HEK293 (cell line): ENCODE measurements around the gene CNR1.
A peak's percentile ranks its signal among the peaks of the same experiment; 100 is the strongest.

Experiments
- CTCF ChIP-seq: fragments of 450-650 bp; formaldehyde crosslinking; IDR thresholded peaks from 2 replicates; pipeline ENCODE4 v1.5.1; 2016; ENCODE audit warnings: missing biosample characterization, missing genetic modification characterization
- GLIS2 ChIP-seq: fragments of 450-650 bp; formaldehyde crosslinking; IDR thresholded peaks from 2 replicates; pipeline ENCODE4 v1.5.1; 2016; ENCODE audit warnings: missing biosample characterization, missing genetic modification characterization
- REPIN1 ChIP-seq: fragments of 450-650 bp; formaldehyde crosslinking; IDR thresholded peaks from 2 replicates; pipeline ENCODE4 v1.5.1; 2017; ENCODE audit warnings: missing biosample characterization, missing genetic modification characterization, low read depth
- TCF7L2 ChIP-seq: IDR thresholded peaks from 2 replicates; pipeline ENCODE4 v1.6.1; 2011; ENCODE audit warnings: low read depth, mild to moderate bottlenecking, inconsistent platforms, low read length, moderate library complexity, borderline replicate concordance
- TSHZ1 ChIP-seq: fragments of 450-650 bp; formaldehyde crosslinking; IDR thresholded peaks from 2 replicates; pipeline ENCODE4 v1.5.1; 2016; ENCODE audit warnings: missing biosample characterization, missing genetic modification characterization, borderline replicate concordance
- ZBTB1 ChIP-seq: fragments of 450-650 bp; formaldehyde crosslinking; IDR thresholded peaks from 2 replicates; pipeline ENCODE4 v1.5.1; 2016; ENCODE audit warnings: missing biosample characterization, missing genetic modification characterization
- ZBTB11 ChIP-seq: fragments of 450-650 bp; formaldehyde crosslinking; conservative IDR thresholded peaks from 2 replicates; pipeline ENCODE4 v1.5.1; 2016; ENCODE audit warnings: low read depth, missing biosample characterization, missing genetic modification characterization
- ZBTB49 ChIP-seq: fragments of 450-650 bp; formaldehyde crosslinking; IDR thresholded peaks from 2 replicates; pipeline ENCODE4 v1.5.1; 2016; ENCODE audit warnings: missing biosample characterization, missing genetic modification characterization, low read depth
- ZEB2 ChIP-seq: fragments of 450-650 bp; formaldehyde crosslinking; IDR thresholded peaks from 2 replicates; pipeline ENCODE4 v1.5.1; 2016; ENCODE audit warnings: missing biosample characterization, missing genetic modification characterization
- ZFP41 ChIP-seq: fragments of 450-650 bp; formaldehyde crosslinking; IDR thresholded peaks from 2 replicates; pipeline ENCODE4 v1.5.1; 2016; ENCODE audit warnings: missing biosample characterization, missing genetic modification characterization, borderline replicate concordance
- ZFP69B ChIP-seq: fragments of 450-650 bp; formaldehyde crosslinking; IDR thresholded peaks from 2 replicates; pipeline ENCODE4 v1.5.1; 2016; ENCODE audit warnings: missing biosample characterization, missing genetic modification characterization
- ZNF140 ChIP-seq: fragments of 450-650 bp; formaldehyde crosslinking; IDR thresholded peaks from 2 replicates; pipeline ENCODE4 v1.5.1; 2016; ENCODE audit warnings: missing biosample characterization, missing genetic modification characterization
- ZNF274 ChIP-seq, 2 experiments: fragments of 200-500 bp in 1 of 2; fragments of 450-650 bp in 1 of 2; sonication (Bioruptor generic) in 1 of 2; formaldehyde crosslinking in 1 of 2; IDR thresholded peaks; 2 replicates each; pipeline versions ENCODE4 v1.5.1 to v1.6.1; 2014 to 2016; ENCODE audit warnings: borderline replicate concordance in 1 of 2, inconsistent platforms in 1 of 2, low read length in 1 of 2, missing biosample characterization in 1 of 2, missing genetic modification characterization in 1 of 2
- ZNF311 ChIP-seq: fragments of 450-650 bp; formaldehyde crosslinking; IDR thresholded peaks from 2 replicates; pipeline ENCODE4 v1.5.1; 2017; ENCODE audit warnings: missing biosample characterization, missing genetic modification characterization, borderline replicate concordance
- ZNF335 ChIP-seq: fragments of 450-650 bp; formaldehyde crosslinking; conservative IDR thresholded peaks from 2 replicates; pipeline ENCODE4 v1.5.1; 2016; ENCODE audit warnings: missing biosample characterization, missing genetic modification characterization
- ZNF398 ChIP-seq: fragments of 450-650 bp; formaldehyde crosslinking; IDR thresholded peaks from 2 replicates; pipeline ENCODE4 v1.5.1; 2017; ENCODE audit warnings: missing biosample characterization, missing genetic modification characterization
- ZNF610 ChIP-seq: fragments of 450-650 bp; formaldehyde crosslinking; IDR thresholded peaks from 2 replicates; pipeline ENCODE4 v1.5.1; 2016; ENCODE audit warnings: missing biosample characterization, missing genetic modification characterization, borderline replicate concordance
- ZNF624 ChIP-seq: fragments of 450-650 bp; formaldehyde crosslinking; IDR thresholded peaks from 2 replicates; pipeline ENCODE4 v1.5.1; 2017; ENCODE audit warnings: missing biosample characterization, missing genetic modification characterization
- ZNF791 ChIP-seq: fragments of 450-650 bp; formaldehyde crosslinking; IDR thresholded peaks from 2 replicates; pipeline ENCODE4 v1.5.1; 2016; ENCODE audit warnings: missing biosample characterization, missing genetic modification characterization
- ZNF843 ChIP-seq: fragments of 450-650 bp; formaldehyde crosslinking; IDR thresholded peaks from 2 replicates; pipeline ENCODE4 v1.5.1; 2016; ENCODE audit warnings: missing biosample characterization, missing genetic modification characterization

The CNR1 gene

GRCh38 chr6:88165844-88166492, at the start of gene CNR1 (continued):
- TF ChIP-seq ZNF398 (tag by site-specific recombination) (peak; percentile 85), ZEB2 (peak; percentile 61; the same call in 1 of the 2 replicates), ZNF274 (IDR thresholded peaks at IDR 0.05; ENCODE audit: low read length) (no peak), ZNF274 (tag by site-specific recombination; IDR thresholded peaks at IDR 0.05; ENCODE audit: borderline replicate concordance) (no peak), ZFP41 (tag by site-specific recombination) (no peak), REPIN1 (no peak), ZNF843 (tag by site-specific recombination) (no peak), ZNF624 (no peak), TSHZ1 (tag by site-specific recombination) (no peak), ZNF140 (no peak), CTCF (tag by site-specific recombination) (0 out of 2 replicates have a peak, but pooled peaks have one; percentile 7), TCF7L2 (no peak), ZFP69B (tag by site-specific recombination) (0 out of 2 replicates have a peak, but pooled peaks have one; percentile 31), GLIS2 (peak; percentile 96), ZBTB49 (tag by site-specific recombination) (no peak), ZBTB1 (no peak), ZNF791 (tag by site-specific recombination) (no peak), ZBTB11 (tag by site-specific recombination) (0 out of 2 replicates have a peak, but pooled peaks have one; percentile 17), ZNF335 (peak; percentile 89), ZNF311 (tag by site-specific recombination) (no peak), ZNF610 (tag by site-specific recombination) (peak; percentile 65; the same call in 1 of the 2 replicates)
